Coronary artery (tissue), 2 donors: ENCODE data around the gene RNF157.
A peak's percentile ranks its signal among the peaks of the same experiment; 100 is the strongest.
"Not testable (repeated sequence)": the region's sequence is repeated elsewhere in the genome, so short reads cannot be mapped to it uniquely, and the experiment has no call there.

Experiments used
- DNase-seq: peaks from one replicate; pipeline ENCODE4 v3.0.0-alpha.2; 2017; ENCODE audit warnings: low spot score
- H3K27ac ChIP-seq, 2 donors: fragments of 200-600 bp; sonication (generic); one replicate each; pipeline ENCODE4 v1.5.1; 2016 to 2019
- H3K4me3 ChIP-seq: fragments of 200-600 bp; sonication (generic); 2 replicates; pipeline ENCODE4 v1.5.1; 2016; ENCODE audit warnings: mild to moderate bottlenecking, moderate library complexity
- TF ChIP-seq, protein P1 (sequence below): fragments of 200-600 bp; sonication (generic); IDR thresholded peaks from one replicate; pipeline ENCODE4 v1.5.1; 2019; ENCODE audit warnings: antibody characterized with exemption

The RNF157 gene

DNA sequence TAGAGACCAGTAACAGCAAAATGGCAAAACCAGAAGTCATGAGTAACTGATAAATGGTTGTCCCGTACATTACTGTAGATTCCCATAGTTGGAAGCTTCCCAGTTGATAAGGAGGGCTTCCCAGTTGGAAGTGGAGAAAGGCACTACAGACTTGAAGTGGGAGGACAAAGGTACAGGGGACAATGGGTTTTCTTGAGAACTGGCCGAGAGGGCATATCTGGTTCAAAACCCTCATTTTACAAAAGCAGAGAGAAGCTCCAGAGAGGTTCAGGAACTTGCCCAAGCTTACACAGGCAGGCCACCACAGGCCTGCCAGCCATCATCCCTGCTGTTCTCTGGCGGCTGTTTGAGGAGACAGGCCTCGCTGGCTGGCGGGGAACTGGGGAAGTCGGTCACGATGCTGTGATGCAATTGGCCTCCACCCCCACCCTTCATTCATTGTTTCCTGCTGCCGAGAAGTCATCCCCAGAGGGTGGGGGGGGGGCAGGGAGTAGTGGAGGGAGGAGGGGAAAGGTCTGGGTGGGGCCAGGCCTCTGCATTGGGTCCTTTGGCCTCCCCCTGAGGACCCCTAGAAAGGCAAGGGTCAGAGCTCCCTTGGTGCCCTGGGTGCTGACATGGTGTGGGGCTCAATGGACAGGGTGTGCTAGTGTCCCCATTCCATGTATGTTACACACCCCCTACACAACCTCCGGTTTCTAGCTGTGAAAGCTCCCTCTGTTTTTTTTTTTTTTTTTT, 27.9 kb upstream of the RNF157 start:
- TF ChIP-seq, protein P1, sequence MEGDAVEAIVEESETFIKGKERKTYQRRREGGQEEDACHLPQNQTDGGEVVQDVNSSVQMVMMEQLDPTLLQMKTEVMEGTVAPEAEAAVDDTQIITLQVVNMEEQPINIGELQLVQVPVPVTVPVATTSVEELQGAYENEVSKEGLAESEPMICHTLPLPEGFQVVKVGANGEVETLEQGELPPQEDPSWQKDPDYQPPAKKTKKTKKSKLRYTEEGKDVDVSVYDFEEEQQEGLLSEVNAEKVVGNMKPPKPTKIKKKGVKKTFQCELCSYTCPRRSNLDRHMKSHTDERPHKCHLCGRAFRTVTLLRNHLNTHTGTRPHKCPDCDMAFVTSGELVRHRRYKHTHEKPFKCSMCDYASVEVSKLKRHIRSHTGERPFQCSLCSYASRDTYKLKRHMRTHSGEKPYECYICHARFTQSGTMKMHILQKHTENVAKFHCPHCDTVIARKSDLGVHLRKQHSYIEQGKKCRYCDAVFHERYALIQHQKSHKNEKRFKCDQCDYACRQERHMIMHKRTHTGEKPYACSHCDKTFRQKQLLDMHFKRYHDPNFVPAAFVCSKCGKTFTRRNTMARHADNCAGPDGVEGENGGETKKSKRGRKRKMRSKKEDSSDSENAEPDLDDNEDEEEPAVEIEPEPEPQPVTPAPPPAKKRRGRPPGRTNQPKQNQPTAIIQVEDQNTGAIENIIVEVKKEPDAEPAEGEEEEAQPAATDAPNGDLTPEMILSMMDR = no peak
- peak; percentile 86 for DNase-seq
- H3K27ac ChIP-seq = peak overlapping the region; percentile 46 to 78
- peak overlapping the region; percentile 57 for H3K4me3 ChIP-seq

GRCh38 chr17:76267581-76268001, 27.3 kb upstream of the RNF157 start:
- Histone ChIP-seq H3K27ac (peak overlapping the region; percentile 46 to 78), H3K4me3 (peak overlapping the region; percentile 57)
- DNase-seq = not testable (repeated sequence)

DNA sequence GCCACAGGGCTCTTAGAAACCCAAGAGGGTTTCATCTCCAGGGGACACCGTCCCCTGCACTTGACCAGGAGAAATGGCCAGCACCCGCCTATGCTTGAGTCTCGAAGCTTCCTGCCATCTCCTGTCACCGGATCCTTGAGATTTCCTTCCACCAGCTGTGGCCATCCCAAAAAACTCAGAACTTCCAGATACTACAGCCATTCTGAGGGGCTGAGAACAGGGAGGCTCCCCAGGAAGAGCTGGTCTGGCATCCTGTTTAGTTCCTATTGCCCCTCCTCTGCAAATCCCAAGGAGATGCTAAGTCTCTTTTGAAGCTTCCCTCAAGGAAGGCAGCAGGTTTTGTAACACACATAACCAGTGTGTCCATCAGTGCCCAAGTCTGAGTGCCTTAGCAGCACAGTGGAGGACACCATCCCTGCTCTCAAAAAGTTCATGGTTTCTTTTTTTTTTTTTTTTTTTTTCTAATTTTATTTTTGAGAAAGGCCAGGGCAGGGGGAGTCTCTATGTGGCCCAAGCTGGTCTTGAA, 26.8 kb upstream of the RNF157 start:
- TF ChIP-seq, protein P1 = no peak
- no peak for DNase-seq
- Histone ChIP-seq H3K27ac (peak overlapping the region; percentile 89 to 97), H3K4me3 (peak overlapping the region; percentile 90)

GRCh38 chr17:76266244-76266938, 26.1 kb upstream of the RNF157 start:
- peak overlapping the region; percentile 90 for H3K4me3 ChIP-seq
- TF ChIP-seq, protein P1 = no peak
- peak overlapping the region; percentile 89 to 97 for H3K27ac ChIP-seq
- no peak for DNase-seq

DNA sequence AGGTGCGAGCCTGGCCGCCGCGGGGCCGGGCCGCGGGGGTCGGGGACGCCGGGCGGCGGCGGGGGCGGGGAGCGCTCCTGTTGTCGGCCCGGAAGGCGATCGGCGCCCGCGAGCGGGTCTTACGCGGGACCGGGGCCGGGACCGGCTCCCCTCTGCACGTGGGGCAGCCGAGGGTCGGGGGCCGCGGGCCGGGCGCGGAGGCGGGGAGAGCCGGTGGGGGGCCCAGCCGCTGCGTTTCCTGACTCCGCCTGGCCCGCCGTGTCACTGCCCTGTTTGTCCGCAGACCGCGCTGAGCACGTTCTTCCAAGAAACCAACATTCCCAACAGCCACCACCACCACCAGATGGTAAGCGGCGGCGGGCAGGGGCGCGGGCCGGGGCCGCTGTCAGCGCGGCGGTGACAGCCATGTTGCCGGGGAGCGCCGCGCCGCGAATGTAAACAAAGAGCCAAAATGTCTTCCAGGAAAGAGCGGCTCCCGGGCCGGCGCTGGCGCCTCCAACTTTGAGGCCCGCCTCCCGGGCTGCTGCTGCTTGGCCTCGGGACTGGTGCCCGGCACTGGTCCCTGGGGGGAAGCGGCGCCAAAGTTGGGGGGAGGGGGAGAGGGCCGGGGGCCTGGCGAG, 25.4 kb upstream of the RNF157 start:
- DNase-seq = peak; percentile 86
- peak overlapping the region; percentile 89 to 97 for H3K27ac ChIP-seq
- TF ChIP-seq, protein P1 = no peak
- peak overlapping the region; percentile 90 for H3K4me3 ChIP-seq

DNA sequence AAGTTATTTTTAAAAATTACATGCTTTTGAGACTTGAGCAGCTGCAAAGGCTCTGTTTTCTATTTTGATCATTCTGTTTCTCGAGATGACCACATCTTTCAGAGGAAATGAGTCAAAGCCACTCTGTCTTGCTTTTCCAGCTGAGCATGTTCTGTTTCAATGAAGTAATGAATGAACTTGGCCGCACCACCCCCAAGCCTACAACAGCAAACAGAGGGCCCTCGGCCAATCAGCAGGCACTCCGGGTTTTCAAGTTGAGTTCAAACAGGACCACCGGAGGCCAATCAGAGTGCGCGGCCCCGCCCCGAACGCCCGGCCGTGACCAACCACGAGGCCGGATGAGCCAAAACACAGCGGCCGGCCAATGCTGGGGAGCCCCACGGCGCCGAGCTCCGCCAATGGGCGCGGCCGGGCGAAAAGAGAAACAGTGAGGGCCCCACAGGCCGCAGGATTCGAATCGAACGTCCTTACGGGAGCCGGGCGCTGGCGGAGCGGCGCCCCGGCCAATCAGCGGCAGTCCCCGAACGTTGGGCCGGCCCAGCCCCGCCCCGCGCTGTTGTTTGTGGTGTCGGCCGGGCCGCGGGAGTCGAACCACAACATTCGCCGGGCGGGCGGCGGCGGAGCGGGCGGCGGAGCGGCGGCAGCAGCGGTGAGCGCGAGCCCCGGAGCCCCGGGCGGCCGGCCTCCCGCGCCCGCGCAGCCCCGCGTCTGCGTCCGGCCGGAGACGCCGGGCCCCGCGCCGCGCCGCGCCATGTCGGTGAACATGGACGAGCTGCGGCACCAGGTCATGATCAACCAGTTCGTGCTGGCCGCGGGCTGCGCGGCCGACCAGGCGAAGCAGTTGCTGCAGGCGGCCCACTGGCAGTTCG, 24.7 kb upstream of the RNF157 start, which contains the start of gene UBALD2:
UBALD2 (plus strand) TSS at position 594 of the 869 bp plus-strand sequence; CDS start at position 752, 158 bp downstream.
- TF ChIP-seq, protein P1 = no peak
- Histone ChIP-seq H3K27ac (peak within 1 kb of the TSS; percentile 89 to 97), H3K4me3 (peak within 1 kb of the TSS; percentile 90)
- DNase-seq = peak; percentile 100
